HepG2 (cell line): ENCODE measurements around the gene CDCA5. TPM values are rescaled to one million over a fixed set of nuclear protein-coding genes. Genes with fewer than 3 reads are reported as not detected.

Experiments
- ATAC-seq: fragments of 200-7000 bp; cut with Tn5 transposase; 3 replicates; pipeline ENCODE4 v1.9.1; 2020; ENCODE audit warnings: mild to moderate bottlenecking, moderate library complexity
- BruUV-seq: library from RNA; stranded (reverse); fragments of 400-500 nt; replicated peaks from 2 replicates; lab custom pipeline; 2021; lab: Mats Ljungman, UMichigan
- CTCF ChIA-PET: fragments of 300-600 bp; formaldehyde crosslinking; extraction: SDS; loops from one replicate; lab custom pipeline; 2021; ENCODE audit warnings: low total read pairs, inconsistent platforms, low intra/inter-chr PET ratio; lab: Yijun Ruan, JAX
- POLR2A ChIA-PET: fragments of 350-600 bp; sonication (Branson Sonifier 250); formaldehyde crosslinking; loops from one replicate; lab custom pipeline; 2020; ENCODE audit warnings: antibody characterized with exemption, inconsistent platforms; lab: Yijun Ruan, JAX
- DNase-seq: peaks from one replicate; pipeline ENCODE4 v3.0.0-alpha.2; 2015; ENCODE audit warnings: low spot score
- FAIRE-seq: peaks from 3 replicates; lab custom pipeline; 2011; peaks lifted over from hg19 to GRCh38; lab: Jason Lieb, UNC
- H2AFZ ChIP-seq: one replicate; pipeline ENCODE4 v1.6.1; 2011; ENCODE audit warnings: low read length, inconsistent platforms
- H3K27ac ChIP-seq: fragments of 300-600 bp; 3 replicates; pipeline ENCODE4 v1.8.0; 2011; ENCODE audit warnings: mixed run types, mild to moderate bottlenecking, mixed read lengths, low read length, inconsistent platforms; ENCODE audit not compliant: insufficient read depth; ENCODE audit errors: extremely low read length
- H3K27me3 ChIP-seq, 2 experiments: fragments of 200-600 bp in 1 of 2; 2 replicates in 1 of 2; 3 replicates in 1 of 2; pipeline versions ENCODE4 v1.6.0 to v1.8.0; 2011; ENCODE audit warnings: low read length in 2 of 2, mild to moderate bottlenecking in 2 of 2, moderate library complexity in 2 of 2, inconsistent platforms in 1 of 2; ENCODE audit not compliant: insufficient read depth in 2 of 2, control insufficient read depth in 1 of 2
- H3K36me3 ChIP-seq, 2 experiments: fragments of 200-600 bp in 1 of 2; replicated peaks in 1 of 2; 2 replicates in 1 of 2; 3 replicates in 1 of 2; pipeline versions ENCODE4 v1.5.1 to v1.8.0; 2011; ENCODE audit warnings: low read length in 2 of 2, inconsistent platforms in 1 of 2; ENCODE audit not compliant: insufficient read depth in 2 of 2, control insufficient read depth in 1 of 2
- H3K4me1 ChIP-seq: 2 replicates; pipeline ENCODE4 v1.5.1; 2012; ENCODE audit warnings: low read length, inconsistent platforms; ENCODE audit not compliant: insufficient read depth
- H3K4me2 ChIP-seq: 2 replicates; pipeline ENCODE4 v1.6.0; 2011; ENCODE audit warnings: low read depth, low read length, inconsistent platforms
- H3K4me3 ChIP-seq, 3 experiments: fragments of 200-600 bp in 1 of 3; sonication (generic), shearing (Covaris generic) in 1 of 3; replicated peaks in 1 of 3; 2 replicates each; pipeline ENCODE4 v1.5.1; 2011 to 2016; ENCODE audit warnings: low read length in 3 of 3, inconsistent platforms in 2 of 3, low read depth in 2 of 3, mild to moderate bottlenecking in 2 of 3, control low read depth in 1 of 3, mixed read lengths in 1 of 3; ENCODE audit not compliant: insufficient read depth in 1 of 3
- H3K79me2 ChIP-seq: one replicate; pipeline ENCODE4 v1.6.1; 2011; ENCODE audit warnings: low read length, inconsistent platforms; ENCODE audit not compliant: insufficient read depth
- H3K9ac ChIP-seq: 2 replicates; pipeline ENCODE4 v1.6.0; 2011; ENCODE audit warnings: mild to moderate bottlenecking, low read depth, low read length, inconsistent platforms; ENCODE audit not compliant: insufficient read depth
- H3K9me3 ChIP-seq: 2 replicates; pipeline ENCODE4 v1.5.1; 2012; ENCODE audit warnings: mild to moderate bottlenecking, low read length
- H4K20me1 ChIP-seq: 2 replicates; pipeline ENCODE4 v1.6.0; 2011; ENCODE audit warnings: inconsistent platforms, mild to moderate bottlenecking, low read length, moderate library complexity; ENCODE audit not compliant: insufficient read depth
- CTCF ChIP-seq: sonication (generic); formaldehyde crosslinking; IDR thresholded peaks from 2 replicates; pipeline ENCODE4 v1.5.0; 2020; ENCODE audit warnings: mild to moderate bottlenecking, missing genetic modification reagents, moderate library complexity
- ELF4 ChIP-seq: sonication (generic); formaldehyde crosslinking; IDR thresholded peaks from 2 replicates; pipeline ENCODE4 v1.5.0; 2020; ENCODE audit warnings: missing genetic modification reagents, mild to moderate bottlenecking, moderate library complexity, borderline replicate concordance
- FOXA1 ChIP-seq, 2 experiments: fragments of 450-650 bp in 1 of 2; sonication (generic) in 1 of 2; formaldehyde crosslinking in 1 of 2; IDR thresholded peaks; 2 replicates each; pipeline versions ENCODE4 v1.4.0 to v1.6.1; 2016 to 2020; ENCODE audit warnings: missing genetic modification reagents in 1 of 2
- GATAD2A ChIP-seq: IDR thresholded peaks from 2 replicates; pipeline ENCODE4 v1.6.1; 2016
- GZF1 ChIP-seq: sonication (generic); formaldehyde crosslinking; IDR thresholded peaks from 2 replicates; pipeline ENCODE4 v1.5.1; 2020; ENCODE audit warnings: mild to moderate bottlenecking, missing genetic modification reagents
- HDAC1 ChIP-seq: sonication (generic); formaldehyde crosslinking; IDR thresholded peaks from 2 replicates; pipeline ENCODE4 v1.5.1; 2020; ENCODE audit warnings: mild to moderate bottlenecking, missing genetic modification reagents
- HDAC2 ChIP-seq: sonication (generic); formaldehyde crosslinking; IDR thresholded peaks from 2 replicates; pipeline ENCODE4 v1.4.0; 2020; ENCODE audit warnings: missing genetic modification reagents
- MIER2 ChIP-seq: IDR thresholded peaks from 2 replicates; pipeline ENCODE4 v1.6.1; 2016; ENCODE audit warnings: missing biosample characterization, missing genetic modification reagents
- POLR2AphosphoS2 ChIP-seq: IDR thresholded peaks from 2 replicates; pipeline ENCODE4 v1.6.1; 2011; ENCODE audit warnings: low read depth, low read length, improper control_type of control experiment
- RFXAP ChIP-seq: sonication (generic); formaldehyde crosslinking; IDR thresholded peaks from 2 replicates; pipeline ENCODE4 v1.4.0; 2020; ENCODE audit warnings: missing genetic modification reagents, borderline replicate concordance
- SNAI1 ChIP-seq: sonication (generic); formaldehyde crosslinking; IDR thresholded peaks from 2 replicates; pipeline ENCODE4 v1.5.0; 2020; ENCODE audit warnings: mild to moderate bottlenecking, missing genetic modification reagents, borderline replicate concordance
- SRSF1 ChIP-seq: fragments of 200-400 bp; formaldehyde crosslinking; optimal IDR thresholded peaks from 2 replicates; pipeline ENCODE3; 2017; ENCODE audit warnings: mild to moderate bottlenecking, low read depth, low read length, moderate library complexity
- TARDBP ChIP-seq: sonication (generic); formaldehyde crosslinking; IDR thresholded peaks from 2 replicates; pipeline ENCODE4 v1.8.0; 2022; ENCODE audit warnings: mild to moderate bottlenecking, missing genetic modification reagents
- TEAD3 ChIP-seq: optimal IDR thresholded peaks from 2 replicates; pipeline ENCODE3; 2016; ENCODE audit warnings: borderline replicate concordance
- YEATS4 ChIP-seq: sonication (generic); formaldehyde crosslinking; IDR thresholded peaks from 2 replicates; pipeline ENCODE4 v1.4.0; 2020; ENCODE audit warnings: missing genetic modification reagents, borderline replicate concordance
- ZBTB3 ChIP-seq: sonication (generic); formaldehyde crosslinking; IDR thresholded peaks from 2 replicates; pipeline ENCODE4 v1.4.0; 2020; ENCODE audit warnings: low read depth, mild to moderate bottlenecking, moderate library complexity, missing genetic modification reagents, borderline replicate concordance
- ZNF10 ChIP-seq: sonication (generic); formaldehyde crosslinking; IDR thresholded peaks from 2 replicates; pipeline ENCODE4 v1.4.0; 2020; ENCODE audit warnings: mild to moderate bottlenecking, low read depth, missing genetic modification reagents, borderline replicate concordance
- ZNF326 ChIP-seq: sonication (generic); formaldehyde crosslinking; IDR thresholded peaks from 2 replicates; pipeline ENCODE4 v1.4.0; 2020; ENCODE audit warnings: missing genetic modification reagents, borderline replicate concordance
- ZNF343 ChIP-seq: sonication (generic); formaldehyde crosslinking; IDR thresholded peaks from 2 replicates; pipeline ENCODE4 v1.4.0; 2020; ENCODE audit warnings: mild to moderate bottlenecking, missing genetic modification reagents
- ZNF530 ChIP-seq: sonication (generic); formaldehyde crosslinking; IDR thresholded peaks from 2 replicates; pipeline ENCODE4 v1.5.0; 2020; ENCODE audit warnings: low read depth, mild to moderate bottlenecking, missing genetic modification reagents
- ZNF556 ChIP-seq: sonication (generic); formaldehyde crosslinking; IDR thresholded peaks from 2 replicates; pipeline ENCODE4 v1.4.0; 2020; ENCODE audit warnings: mild to moderate bottlenecking, missing genetic modification reagents, borderline replicate concordance
- ZNF562 ChIP-seq: sonication (generic); formaldehyde crosslinking; IDR thresholded peaks from 2 replicates; pipeline ENCODE4 v1.8.0; 2022; ENCODE audit warnings: missing genetic modification reagents, borderline replicate concordance
- ZNF709 ChIP-seq: sonication (generic); formaldehyde crosslinking; IDR thresholded peaks from 2 replicates; pipeline ENCODE4 v1.5.0; 2020; ENCODE audit warnings: mild to moderate bottlenecking, missing genetic modification reagents
- ZNF772 ChIP-seq: sonication (generic); formaldehyde crosslinking; IDR thresholded peaks from 2 replicates; pipeline ENCODE4 v1.5.0; 2020; ENCODE audit warnings: mild to moderate bottlenecking, missing genetic modification reagents
- WGBS: methylation state at CpG from one replicate; pipeline ENCODE4 v1.1.6; 2017; ENCODE audit warnings: low lambda C conversion rate; 5-methylcytosine and 5-hydroxymethylcytosine counted together
- in situ Hi-C: cut with HindIII; loops from 2 replicates; pipeline ENCODE4 v1.10.0; 2017; ENCODE audit warnings: low pct_unique_long_range_greater_than_20kb; ENCODE audit not compliant: extremely low pct_ligation_motif_present
- intact Hi-C: fragments of 100-400 bp; cut with micrococcal nuclease; formaldehyde crosslinking; loops from one replicate; pipeline ENCODE4 v1.10.0; 2022; ENCODE audit not compliant: unreplicated experiment
- polyA plus RNA-seq, 8 experiments: library from polyadenylated mRNA; depleted of rRNA in 3 of 8; stranded (reverse) in 7 of 8; unstranded in 1 of 8; fragments of >200 nt; fragmentation: Illumina TruSeq in 4 of 8; extraction: Trizol in 4 of 8; gene quantifications; 2 replicates each; pipeline versions ENCODE4 v1.2.1 to v1.2.3, GENCODE V29; 2011 to 2016; ENCODE audit warnings: low read depth in 4 of 8, missing spikeins in 1 of 8, mixed read lengths in 1 of 8; ENCODE audit not compliant: insufficient read depth in 1 of 8
- total RNA-seq, 5 experiments: library from RNA; depleted of rRNA; stranded (reverse); fragments of >200 nt; fragmentation: Illumina TruSeq; extraction: Trizol; gene quantifications; 2 replicates each; pipeline ENCODE4 v1.2.3, GENCODE V29; 2016; ENCODE audit warnings: low read depth in 1 of 5

The CDCA5 gene
- total and polyA plus RNA-seq, 2 of the 13 experiments (the other 11 are each of a cell fraction or from before 2014, with no cell fraction given), result 13.5 to 50.6 TPM

- Histone ChIP-seq H3K27me3 (no peaks in the 10 kb centered on the region), H3K9ac (peak overlapping the region; percentile 84), H3K4me3 (peak overlapping the region; percentile 65 to 98 (median 95)), H2AFZ (no peak overlapping the region), H3K27ac (peak overlapping the region; percentile 61), H3K79me2 (peaks cover 10% of the 10 kb centered on the region), H3K4me2 (peak overlapping the region; percentile 96), H3K4me1 (peaks cover 37% of the 10 kb centered on the region), H3K9me3 (no peaks in the 10 kb centered on the region), H3K36me3 (peaks cover 3 to 11% of the 10 kb centered on the region in 2 experiments; a peak in 4 of 5 replicates), H4K20me1 (no peaks in the 10 kb centered on the region)
- intact Hi-C loops, result loop anchor here (2.0 kb wide), 1 partner anchor 68 kb away; the partner anchor contains the start of gene CAPN1
- WGBS, result 2% methylated on average over 18 of the region's 57 CpGs
- BruUV-seq, result no TSS peak
- peak; percentile 41 for DNase-seq
- ChIA-PET CTCF (interaction anchor here (2.0 kb wide), 1 partner anchor 68 kb away, joined by 9 read pairs; the partner anchor contains the start of gene CAPN1), POLR2A (interaction anchor here (0.6 to 5.0 kb wide), 22 partner anchors 9 to 258 kb away, joined by 3 to 86 read pairs (median 6); partner anchors contain the start of genes ARL2, BATF2, CAPN1 and FAU)
- peak; percentile 40 for FAIRE-seq
- peak; percentile 47 for ATAC-seq
- in situ Hi-C loops, result loop anchor here (5.0 kb wide), 1 partner anchor 70 kb away; the partner anchor contains the start of gene CAPN1
- TF ChIP-seq SNAI1 (CRISPR knock-in tag) (no peak), ZNF772 (peak; percentile 82; the same call in 1 of the 2 replicates), ELF4 (CRISPR knock-in tag) (no peak), ZNF556 (peak; percentile 51; the same call in 1 of the 2 replicates), ZNF530 (CRISPR knock-in tag) (no peak), ZNF562 (CRISPR knock-in tag) (no peak), HDAC1 (peak; percentile 77), ZNF10 (CRISPR knock-in tag) (no peak), GATAD2A (CRISPR knock-in tag) (peak; percentile 75), ZBTB3 (CRISPR knock-in tag) (no peak), CTCF (CRISPR knock-in tag) (peak; percentile 88), ZNF343 (CRISPR knock-in tag) (no peak), YEATS4 (CRISPR knock-in tag) (peak; percentile 65), ZNF326 (CRISPR knock-in tag) (no peak), RFXAP (CRISPR knock-in tag) (peak; percentile 60; the same call in 1 of the 2 replicates), HDAC2 (CRISPR knock-in tag) (peak; percentile 76; the same call in 1 of the 2 replicates), GZF1 (CRISPR knock-in tag) (no peak), ZNF709 (CRISPR knock-in tag) (no peak), TEAD3 (CRISPR knock-in tag) (no peak), TARDBP (CRISPR knock-in tag) (0 out of 2 replicates have a peak, but pooled peaks have one; percentile 9), MIER2 (CRISPR knock-in tag) (no peak), FOXA1 (IDR thresholded peaks at IDR 0.05) (no peak), FOXA1 (CRISPR knock-in tag; IDR thresholded peaks at IDR 0.05) (no peak), POLR2AphosphoS2 (no peak), SRSF1 (no peak)
Observed at GRCh38 chr11:65112546-65113360, 28.9 kb upstream of the CDCA5 start.
